ENCODE measurements around the gene SLC10A2. TPM values are rescaled to one million over a fixed set of nuclear protein-coding genes. Genes with fewer than 3 reads are reported as not detected.
"Not testable (repeated sequence)": the region's sequence is repeated elsewhere in the genome, so short reads cannot be mapped to it uniquely, and the experiment has no call there.

Gene SLC10A2
- not detected for polyA plus RNA-seq

- H3K4me3 Mint-ChIP-seq: no peak within 1 kb of the TSS
- H3K9me3 Mint-ChIP-seq: peaks cover 0 to 12% (median 5%) of the 10 kb centered on the region in 6 donors
- no peaks in the 10 kb centered on the region for H3K27me3 Mint-ChIP-seq (ENCODE audit: low read depth in 3 of 3)
- no peaks in the 10 kb centered on the region for H3K4me1 Mint-ChIP-seq
- DNase-seq: no peak
- H3K27ac Mint-ChIP-seq: no peak within 1 kb of the TSS
- H3K36me3 Mint-ChIP-seq: peaks cover 0 to 2% (median 0%) of the 10 kb centered on the region in 3 donors
Measured at GRCh38 chr13:103066079-103066780, at the start of gene SLC10A2. SLC10A2 (minus strand) TSS chr13:103066417; CDS start chr13:103066249, 168 bp downstream.

GRCh38 chr13:103107580-103107979 is 41.4 kb upstream of the SLC10A2 start:
- Mint-ChIP-seq H3K4me1 (no peaks in the 10 kb centered on the region), H3K27ac (no peak overlapping the region), H3K27me3 (ENCODE audit: low read depth in 3 of 3) (peaks cover 0 to 5% (median 0%) of the 10 kb centered on the region in 3 donors), H3K36me3 (no peaks in the 10 kb centered on the region), H3K9me3 (peaks cover 0 to 7% (median 3%) of the 10 kb centered on the region in 6 donors), H3K4me3 (no peak overlapping the region)
- no peak for DNase-seq

- peaks cover 0 to 9% (median under 1%) of the 10 kb centered on the region in 6 donors for H3K9me3 Mint-ChIP-seq
- H3K4me1 Mint-ChIP-seq: no peaks in the 10 kb centered on the region
- H3K27ac Mint-ChIP-seq: no peak overlapping the region
- H3K27me3 Mint-ChIP-seq (ENCODE audit: low read depth in 3 of 3): peaks cover 0 to 5% (median 0%) of the 10 kb centered on the region in 3 donors
- H3K4me3 Mint-ChIP-seq: no peak overlapping the region
- DNase-seq: no peak
- no peaks in the 10 kb centered on the region for H3K36me3 Mint-ChIP-seq
Measured at GRCh38 chr13:103104340-103104739, 38.1 kb upstream of the SLC10A2 start.

GRCh38 chr13:103103456-103103855 is 37.2 kb upstream of the SLC10A2 start:
- not testable (repeated sequence) for H3K9me3 Mint-ChIP-seq; H3K36me3 Mint-ChIP-seq; DNase-seq; H3K27me3 Mint-ChIP-seq (ENCODE audit: low read depth in 3 of 3); H3K27ac Mint-ChIP-seq; H3K4me3 Mint-ChIP-seq; H3K4me1 Mint-ChIP-seq

- H3K4me3 Mint-ChIP-seq: no peak overlapping the region
- H3K36me3 Mint-ChIP-seq: no peaks in the 10 kb centered on the region
- H3K27ac Mint-ChIP-seq: no peak overlapping the region
- H3K9me3 Mint-ChIP-seq: peaks cover 0 to 5% (median under 1%) of the 10 kb centered on the region in 6 donors
- no peaks in the 10 kb centered on the region for H3K4me1 Mint-ChIP-seq
- peaks cover 0 to 1% (median 0%) of the 10 kb centered on the region in 3 donors for H3K27me3 Mint-ChIP-seq (ENCODE audit: low read depth in 3 of 3)
- no peak for DNase-seq
Measured at GRCh38 chr13:103102482-103102881, 36.3 kb upstream of the SLC10A2 start.

GRCh38 chr13:103101901-103102300 is 35.7 kb upstream of the SLC10A2 start:
- Mint-ChIP-seq H3K27ac (no peak overlapping the region), H3K36me3 (no peaks in the 10 kb centered on the region), H3K4me3 (no peak overlapping the region), H3K4me1 (no peaks in the 10 kb centered on the region), H3K9me3 (peaks cover 0 to 5% (median under 1%) of the 10 kb centered on the region in 6 donors), H3K27me3 (ENCODE audit: low read depth in 3 of 3) (peaks cover 0 to 1% (median 0%) of the 10 kb centered on the region in 3 donors)
- DNase-seq: no peak

- Mint-ChIP-seq H3K36me3 (no peaks in the 10 kb centered on the region), H3K27me3 (ENCODE audit: low read depth in 3 of 3) (no peaks in the 10 kb centered on the region), H3K4me3 (no peak overlapping the region), H3K9me3 (peaks cover 0 to 5% (median under 1%) of the 10 kb centered on the region in 6 donors), H3K27ac (no peak overlapping the region), H3K4me1 (no peaks in the 10 kb centered on the region)
- DNase-seq: no peak
Measured at GRCh38 chr13:103101500-103101899, 35.3 kb upstream of the SLC10A2 start.

- H3K27me3 Mint-ChIP-seq (ENCODE audit: low read depth in 3 of 3): no peaks in the 10 kb centered on the region
- no peak overlapping the region for H3K4me3 Mint-ChIP-seq
Measured at GRCh38 chr13:103100830-103101229, 34.6 kb upstream of the SLC10A2 start.

GRCh38 chr13:103099722-103100293 is 33.6 kb upstream of the SLC10A2 start:
- no peak overlapping the region for H3K27ac Mint-ChIP-seq
- no peaks in the 10 kb centered on the region for H3K4me1 Mint-ChIP-seq
- no peaks in the 10 kb centered on the region for H3K27me3 Mint-ChIP-seq (ENCODE audit: low read depth in 3 of 3)
- peaks cover 0 to 9% (median 2%) of the 10 kb centered on the region in 6 donors for H3K9me3 Mint-ChIP-seq
- DNase-seq: no peak
- no peaks in the 10 kb centered on the region for H3K36me3 Mint-ChIP-seq
- no peak overlapping the region for H3K4me3 Mint-ChIP-seq

More at GRCh38 chr13:103100830-103101229, 34.6 kb upstream of the SLC10A2 start:
- DNase-seq: no peak
- H3K9me3 Mint-ChIP-seq: peaks cover 0 to 6% (median under 1%) of the 10 kb centered on the region in 6 donors
- no peaks in the 10 kb centered on the region for H3K4me1 Mint-ChIP-seq
- H3K27ac Mint-ChIP-seq: no peak overlapping the region
- H3K36me3 Mint-ChIP-seq: no peaks in the 10 kb centered on the region

GRCh38 chr13:103098535-103098934 is 32.3 kb upstream of the SLC10A2 start:
- Mint-ChIP-seq H3K36me3 (peaks cover 0 to 4% (median 0%) of the 10 kb centered on the region in 3 donors), H3K27ac (no peak overlapping the region), H3K9me3 (peaks cover 3 to 16% (median 7%) of the 10 kb centered on the region in 6 donors), H3K27me3 (ENCODE audit: low read depth in 3 of 3) (no peaks in the 10 kb centered on the region), H3K4me3 (no peak overlapping the region), H3K4me1 (no peaks in the 10 kb centered on the region)
- no peak for DNase-seq

- H3K4me3 Mint-ChIP-seq: no peak overlapping the region
- DNase-seq: no peak
- H3K36me3 Mint-ChIP-seq: peaks cover 0 to 4% (median 0%) of the 10 kb centered on the region in 3 donors
- peaks cover 7 to 21% (median 10%) of the 10 kb centered on the region in 6 donors for H3K9me3 Mint-ChIP-seq
- no peak overlapping the region for H3K27ac Mint-ChIP-seq
- H3K27me3 Mint-ChIP-seq (ENCODE audit: low read depth in 3 of 3): no peaks in the 10 kb centered on the region
- H3K4me1 Mint-ChIP-seq: no peaks in the 10 kb centered on the region
Measured at GRCh38 chr13:103097366-103097928, 31.2 kb upstream of the SLC10A2 start.

GRCh38 chr13:103093649-103094048 is 27.4 kb upstream of the SLC10A2 start:
- H3K36me3 Mint-ChIP-seq; H3K4me1 Mint-ChIP-seq; H3K4me3 Mint-ChIP-seq; H3K27ac Mint-ChIP-seq; DNase-seq; H3K27me3 Mint-ChIP-seq (ENCODE audit: low read depth in 3 of 3): not testable (repeated sequence)
- H3K9me3 Mint-ChIP-seq: peaks cover 7 to 29% (median 15%) of the 10 kb centered on the region in 6 donors

GRCh38 chr13:103087275-103087674 is 21.1 kb upstream of the SLC10A2 start:
- H3K36me3 Mint-ChIP-seq: no peaks in the 10 kb centered on the region
- no peaks in the 10 kb centered on the region for H3K4me1 Mint-ChIP-seq
- peaks cover 2 to 7% (median 5%) of the 10 kb centered on the region in 6 donors for H3K9me3 Mint-ChIP-seq
- no peak for DNase-seq
- no peak overlapping the region for H3K4me3 Mint-ChIP-seq
- no peak overlapping the region for H3K27ac Mint-ChIP-seq
- H3K27me3 Mint-ChIP-seq (ENCODE audit: low read depth in 3 of 3): peaks cover 0 to 4% (median 0%) of the 10 kb centered on the region in 3 donors

- peaks cover 0 to 2% (median 0%) of the 10 kb centered on the region in 3 donors for H3K27me3 Mint-ChIP-seq (ENCODE audit: low read depth in 3 of 3)
- H3K9me3 Mint-ChIP-seq: peaks cover 0 to 6% (median 0%) of the 10 kb centered on the region in 6 donors
- DNase-seq: no peak
- no peak overlapping the region for H3K27ac Mint-ChIP-seq
- H3K4me3 Mint-ChIP-seq: no peak overlapping the region
- H3K36me3 Mint-ChIP-seq: no peaks in the 10 kb centered on the region
- no peaks in the 10 kb centered on the region for H3K4me1 Mint-ChIP-seq
Measured at GRCh38 chr13:103081435-103081834, 15.2 kb upstream of the SLC10A2 start.
